Measurements from ENCODE around the gene DOCK2.

DOCK2 gene

GRCh38 chr5:169874621-169875020 is 237.5 kb downstream of the DOCK2 start:
- no peak for DNase-seq (ENCODE audit: low spot score)
- H3K4me3 ChIP-seq = no peak overlapping the region
- TF ChIP-seq CTCF (IDR thresholded peaks at IDR 0.05) = no peak
- no peak overlapping the region for H3K27ac ChIP-seq

DNA sequence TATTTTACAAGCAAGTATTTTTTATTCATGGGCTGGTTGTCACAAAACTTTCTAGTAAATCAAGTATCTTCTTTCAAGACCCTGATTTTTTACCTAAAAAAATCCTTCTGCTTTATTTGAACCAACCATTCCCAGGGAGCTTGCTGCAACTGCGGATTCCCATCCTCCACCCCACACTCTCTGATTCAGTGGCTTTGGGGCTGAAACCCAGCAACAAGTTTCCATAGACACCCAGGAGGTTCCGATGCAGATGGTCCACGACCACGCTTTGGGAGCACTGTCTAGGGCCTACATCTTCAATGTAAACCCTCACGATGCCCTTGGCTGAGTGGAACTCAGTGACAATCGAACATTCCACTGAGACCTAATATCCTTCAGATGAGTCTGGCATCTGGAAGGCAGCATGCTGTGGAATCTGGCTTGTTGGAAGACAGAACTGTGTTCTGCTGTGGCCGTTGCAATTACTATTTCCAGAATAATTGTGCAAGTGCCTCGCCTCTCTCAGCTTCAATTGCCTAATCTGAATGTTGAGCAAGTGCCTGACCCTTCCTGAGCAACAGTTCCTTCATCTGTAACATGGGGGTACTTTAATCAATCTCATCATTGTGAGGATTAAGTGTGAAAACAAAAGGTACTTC is 238.1 kb downstream of the DOCK2 start:
- Histone ChIP-seq H3K4me3 (no peak overlapping the region), H3K27ac (peak overlapping the region in 1 of 2 donors; percentile 58)
- TF ChIP-seq CTCF (IDR thresholded peaks at IDR 0.05) = no peak
- DNase-seq (ENCODE audit: low spot score) = no peak

- no peak for DNase-seq (ENCODE audit: low spot score)
Measured at GRCh38 chr5:169875731-169876130, 238.7 kb downstream of the DOCK2 start.

DNA sequence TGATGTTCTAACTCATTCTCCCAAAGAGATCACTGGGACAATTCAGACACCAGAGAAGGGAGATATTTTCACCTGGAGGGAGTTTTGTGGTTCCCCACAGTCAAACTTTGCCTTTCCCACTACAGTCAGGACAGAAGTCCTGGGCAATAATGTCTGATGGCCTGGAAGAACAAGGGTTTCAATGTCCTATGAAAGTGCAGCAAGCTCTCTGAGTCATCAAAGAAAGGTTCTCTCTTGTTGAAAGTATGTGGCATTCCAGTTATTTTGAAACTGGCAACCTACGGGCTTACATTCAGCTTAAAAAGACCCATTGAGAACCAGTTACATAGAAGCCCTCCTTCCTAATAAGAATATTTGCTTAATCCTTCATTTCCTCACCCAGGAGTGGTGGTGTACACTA is 239.3 kb downstream of the DOCK2 start:
- DNase-seq (ENCODE audit: low spot score) = no peak
- H3K27ac ChIP-seq = no peak overlapping the region
- H3K4me3 ChIP-seq = no peak overlapping the region
- no peak for TF ChIP-seq CTCF (IDR thresholded peaks at IDR 0.05)

More at GRCh38 chr5:169875731-169876130, 238.7 kb downstream of the DOCK2 start:
- no peak overlapping the region for H3K4me3 ChIP-seq
- TF ChIP-seq CTCF (IDR thresholded peaks at IDR 0.05) = no peak
- no peak overlapping the region for H3K27ac ChIP-seq

GRCh38 chr5:169880012-169880663 is 243.1 kb downstream of the DOCK2 start:
- no peak for DNase-seq (ENCODE audit: low spot score)
- H3K4me3 ChIP-seq = no peak overlapping the region
- H3K27ac ChIP-seq = no peak overlapping the region
- TF ChIP-seq CTCF (IDR thresholded peaks at IDR 0.05) = no peak

DNA sequence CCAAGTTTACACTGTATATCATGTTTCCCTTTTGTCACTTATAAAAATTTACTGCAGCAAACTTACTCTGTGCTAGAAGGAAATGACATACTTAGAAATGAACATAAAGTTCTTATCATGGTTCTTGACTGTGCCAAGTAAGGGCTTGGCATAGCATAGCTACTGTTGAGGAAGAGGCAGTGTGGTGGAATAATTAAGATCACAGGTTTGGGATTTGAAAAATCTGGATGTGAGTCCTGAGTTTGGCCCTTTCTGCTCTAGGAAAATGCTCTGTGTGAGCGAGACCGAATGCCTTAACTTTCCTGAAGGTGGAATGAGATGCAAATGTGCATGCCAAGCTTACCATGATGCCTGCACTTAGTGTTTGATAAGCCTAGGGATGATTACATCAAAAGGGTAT is 243.7 kb downstream of the DOCK2 start:
- Histone ChIP-seq H3K27ac (no peak overlapping the region), H3K4me3 (no peak overlapping the region)
- TF ChIP-seq CTCF (IDR thresholded peaks at IDR 0.05) = no peak
- DNase-seq (ENCODE audit: low spot score) = no peak

DNA sequence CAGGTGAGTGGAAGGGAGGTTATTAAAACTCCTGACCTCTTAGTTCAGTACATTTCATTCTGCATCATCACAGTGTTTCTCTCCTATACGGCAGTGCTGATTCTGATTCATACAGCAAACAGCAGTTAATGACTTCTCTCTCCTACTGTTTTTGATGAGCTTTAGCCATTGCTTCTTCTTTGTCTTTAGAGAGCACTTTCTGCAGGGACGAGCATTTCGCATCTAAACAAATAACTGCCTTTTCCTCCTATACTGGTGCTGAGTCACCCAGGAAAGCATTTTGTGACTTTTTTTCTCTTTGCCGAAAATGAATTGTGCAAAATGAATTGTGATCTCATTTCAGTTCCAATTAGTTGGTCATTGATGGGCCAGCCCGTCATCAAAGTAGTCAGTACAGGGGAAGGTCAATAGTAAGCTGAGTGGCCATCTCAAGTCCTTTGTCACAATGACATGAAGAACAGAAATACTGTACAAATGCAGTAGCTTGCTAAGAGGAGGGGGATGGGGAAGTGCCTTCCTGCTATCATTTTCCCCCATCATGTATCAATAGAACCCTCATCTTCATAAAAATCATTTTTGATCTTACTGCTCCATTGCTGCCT is 244.7 kb downstream of the DOCK2 start:
- no peak for DNase-seq (ENCODE audit: low spot score)
- no peak overlapping the region for H3K27ac ChIP-seq
- H3K4me3 ChIP-seq = no peak overlapping the region
- no peak for TF ChIP-seq CTCF (IDR thresholded peaks at IDR 0.05)
